HCT116 (cell line): ENCODE results near the gene STARD3. TPM values are rescaled to one million over a fixed set of nuclear protein-coding genes. Genes with fewer than 3 reads are reported as not detected.
A peak's percentile ranks its signal among the peaks of the same experiment; 100 is the strongest.

Source experiments
- ATAC-seq: fragments of 200-7000 bp; cut with Tn5 transposase; 2 replicates; pipeline ENCODE4 v1.9.1; 2020; ENCODE audit warnings: mild to moderate bottlenecking, moderate library complexity
- BruUV-seq: library from RNA; stranded (reverse); fragments of 400-500 nt; replicated peaks from 2 replicates; lab custom pipeline; 2021; lab: Mats Ljungman, UMichigan
- CTCF ChIA-PET: fragments of 300-600 bp; sonication (Branson Sonifier 250); formaldehyde crosslinking; loops from one replicate; lab custom pipeline; 2021; ENCODE audit warnings: antibody characterized with exemption; lab: Charles Lee
- POLR2A ChIA-PET: fragments of 300-600, 350-600 bp; sonication (Branson Sonifier 250); formaldehyde crosslinking; loops from one replicate; lab custom pipeline; 2021; ENCODE audit warnings: antibody characterized with exemption; lab: Charles Lee
- RAD21 ChIA-PET, 2 experiments: fragments of 300-600 bp; sonication (Branson Sonifier 250); formaldehyde crosslinking; loops; one replicate each; lab custom pipeline; 2023; ENCODE audit warnings: low total read pairs in 2 of 2; ENCODE audit not compliant: uncharacterized antibody in 2 of 2, unreplicated experiment in 2 of 2, low non-redundant PET in 1 of 2; lab: Charles Lee
- DNase-seq: peaks from one replicate; pipeline ENCODE4 v3.0.0-alpha.2; 2010; ENCODE audit warnings: low read depth, low spot score
- H2AFZ ChIP-seq: fragments of 200-600 bp; shearing (Covaris generic), sonication (generic); 2 replicates; pipeline ENCODE4 v1.6.1; 2017; ENCODE audit warnings: low read depth, mixed run types, mixed read lengths, antibody characterized with exemption, low read length; ENCODE audit not compliant: poor library complexity, severe bottlenecking
- H3K27ac ChIP-seq: 2 replicates; pipeline ENCODE4 v1.5.1; 2012; ENCODE audit warnings: low read depth, low read length
- H3K27me3 ChIP-seq: fragments of 200-600 bp; sonication (generic); 2 replicates; pipeline ENCODE4 v1.6.1; 2016; ENCODE audit warnings: mixed run types, low read length, mixed read lengths; ENCODE audit not compliant: insufficient read depth
- H3K36me3 ChIP-seq, 2 experiments: fragments of 200-500 bp in 1 of 2; fragments of 200-600 bp in 1 of 2; sonication (Bioruptor generic) in 1 of 2; sonication (generic) in 1 of 2; 2 replicates each; pipeline versions ENCODE4 v1.5.1 to v1.6.1; 2014 to 2016; ENCODE audit warnings: low read length in 2 of 2, inconsistent platforms in 1 of 2, mixed read lengths in 1 of 2, mixed run types in 1 of 2; ENCODE audit not compliant: insufficient read depth in 2 of 2, control insufficient read depth in 1 of 2
- H3K4me1 ChIP-seq, 2 experiments: fragments of 200-600 bp in 1 of 2; sonication (generic) in 1 of 2; 2 replicates each; pipeline versions ENCODE4 v1.5.1 to v1.6.1; 2012 to 2017; ENCODE audit warnings: low read length in 2 of 2, inconsistent platforms in 1 of 2, mild to moderate bottlenecking in 1 of 2, mixed read lengths in 1 of 2, mixed run types in 1 of 2, moderate library complexity in 1 of 2; ENCODE audit not compliant: insufficient read depth in 2 of 2, control insufficient read depth in 1 of 2
- H3K4me2 ChIP-seq: fragments of 200-600 bp; sonication (generic); 2 replicates; pipeline ENCODE4 v1.6.1; 2017; ENCODE audit warnings: mixed run types, low read length, mixed read lengths
- H3K4me3 ChIP-seq, 2 experiments: fragments of 200-600 bp in 1 of 2; sonication (generic) in 1 of 2; replicated peaks in 1 of 2; 2 replicates each; pipeline ENCODE4 v1.5.1; 2011 to 2016; ENCODE audit warnings: low read length in 2 of 2, control low read depth in 1 of 2, low read depth in 1 of 2, mild to moderate bottlenecking in 1 of 2, mixed read lengths in 1 of 2, mixed run types in 1 of 2
- H3K79me2 ChIP-seq: fragments of 200-600 bp; sonication (generic); 2 replicates; pipeline ENCODE4 v1.6.1; 2017; ENCODE audit warnings: mild to moderate bottlenecking, mixed run types, low read length, moderate library complexity, mixed read lengths; ENCODE audit not compliant: insufficient read depth
- H3K9ac ChIP-seq: fragments of 200-600 bp; sonication (generic); 2 replicates; pipeline ENCODE4 v1.6.1; 2016; ENCODE audit warnings: low read length, mixed read lengths
- H3K9me2 ChIP-seq: fragments of 200-600 bp; sonication (generic), shearing (Covaris generic); 2 replicates; pipeline ENCODE4 v1.6.1; 2017; ENCODE audit warnings: mixed run types, mild to moderate bottlenecking, moderate library complexity; ENCODE audit not compliant: insufficient read depth
- H3K9me3 ChIP-seq, 2 experiments: fragments of 200-500 bp in 1 of 2; fragments of 200-600 bp in 1 of 2; sonication (Bioruptor generic) in 1 of 2; sonication (generic) in 1 of 2; 2 replicates each; pipeline ENCODE4 v1.6.1; 2014 to 2017; ENCODE audit warnings: low read length in 2 of 2, mixed read lengths in 2 of 2, inconsistent platforms in 1 of 2, low read depth in 1 of 2, mild to moderate bottlenecking in 1 of 2, mixed run types in 1 of 2, moderate library complexity in 1 of 2; ENCODE audit not compliant: control insufficient read depth in 1 of 2, insufficient read depth in 1 of 2
- H4K20me1 ChIP-seq: fragments of 200-600 bp; sonication (generic), shearing (Covaris generic); 2 replicates; pipeline ENCODE4 v1.6.1; 2017; ENCODE audit warnings: mixed run types, mild to moderate bottlenecking, moderate library complexity; ENCODE audit not compliant: insufficient read depth
- CTCF ChIP-seq, 3 experiments: fragments of 200-600 bp in 1 of 3; sonication (generic) in 1 of 3; IDR thresholded peaks in 2 of 3; conservative IDR thresholded peaks in 1 of 3; 2 replicates each; pipeline ENCODE4 v1.5.1; 2012 to 2017; ENCODE audit warnings: low read depth in 2 of 3, low read length in 2 of 3, antibody characterized with exemption in 1 of 3, borderline replicate concordance in 1 of 3, control low read depth in 1 of 3, mild to moderate bottlenecking in 1 of 3, mixed read lengths in 1 of 3, mixed run types in 1 of 3, moderate library complexity in 1 of 3; ENCODE audit not compliant: insufficient read depth in 1 of 3
- ELF1 ChIP-seq: IDR thresholded peaks from 2 replicates; pipeline ENCODE4 v1.6.1; 2012; ENCODE audit warnings: low read depth, borderline replicate concordance
- FOSL1 ChIP-seq: IDR thresholded peaks from 2 replicates; pipeline ENCODE4 v1.6.1; 2012; ENCODE audit warnings: low read depth
- JUND ChIP-seq: IDR thresholded peaks from 2 replicates; pipeline ENCODE4 v1.6.1; 2012
- POLR2AphosphoS5 ChIP-seq: IDR thresholded peaks from 2 replicates; pipeline ENCODE4 v1.6.1; 2011; ENCODE audit warnings: mild to moderate bottlenecking, low read depth, low read length, moderate library complexity
- REST ChIP-seq: IDR thresholded peaks from 2 replicates; pipeline ENCODE4 v1.6.1; 2012; ENCODE audit warnings: low read depth
- SP1 ChIP-seq: IDR thresholded peaks from 2 replicates; pipeline ENCODE4 v1.6.1; 2012; ENCODE audit warnings: low read depth
- SRF ChIP-seq: IDR thresholded peaks from 2 replicates; pipeline ENCODE4 v1.6.1; 2012; ENCODE audit warnings: low read depth
- YY1 ChIP-seq: IDR thresholded peaks from 2 replicates; pipeline ENCODE4 v1.6.1; 2011; ENCODE audit warnings: low read length, low read depth, moderate library complexity, mild to moderate bottlenecking; ENCODE audit not compliant: insufficient replicate concordance; ENCODE audit errors: extremely low read depth
- intact Hi-C: fragments of 100-400 bp; cut with micrococcal nuclease; formaldehyde crosslinking; loops from 2 replicates; pipeline ENCODE4 v1.10.0; 2022
- total RNA-seq: library from RNA; stranded (reverse); gene quantifications from one replicate; pipeline ENCODE4 v1.2.1, GENCODE V29; 2021; ENCODE audit not compliant: unreplicated experiment

Gene STARD3
- total RNA-seq, 1 experiment from 2014 or later = 73.9 TPM

DNA sequence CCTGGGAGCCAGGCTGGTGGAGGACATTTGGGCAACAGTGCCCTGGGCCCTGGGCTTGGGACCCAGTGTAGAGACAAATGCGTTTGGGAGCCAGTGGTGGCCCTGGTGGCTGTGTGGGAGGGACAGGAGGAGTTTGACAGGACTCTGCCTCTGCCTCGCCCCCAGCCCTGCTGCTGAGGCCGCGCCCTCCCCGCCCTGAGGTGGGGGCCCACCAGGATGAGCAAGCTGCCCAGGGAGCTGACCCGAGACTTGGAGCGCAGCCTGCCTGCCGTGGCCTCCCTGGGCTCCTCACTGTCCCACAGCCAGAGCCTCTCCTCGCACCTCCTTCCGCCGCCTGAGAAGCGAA is 16.3 kb downstream of the STARD3 start (continued):
- TF ChIP-seq YY1 (no peak), POLR2AphosphoS5 (no peak), SP1 (no peak), SRF (no peak), REST (no peak), JUND (no peak), FOSL1 (no peak), ELF1 (no peak)
- TF ChIP-seq, all 23 proteins: peak for 0

GRCh38 chr17:39653662-39654331 is 16.9 kb downstream of the STARD3 start:
- Histone ChIP-seq H4K20me1 (no peaks in the 10 kb centered on the region), H3K27ac (no peak overlapping the region; the same call in 1 of the 2 replicates), H3K9me3 (no peaks in the 10 kb centered on the region), H3K4me3 (no peak overlapping the region), H3K27me3 (no peaks in the 10 kb centered on the region), H3K36me3 (no peaks in the 10 kb centered on the region; a peak in 1 of 4 replicates), H3K4me1 (peaks cover 13 to 52% of the 10 kb centered on the region in 2 experiments), H3K4me2 (no peak overlapping the region), H3K9ac (no peak overlapping the region), H3K79me2 (no peaks in the 10 kb centered on the region), H2AFZ (no peak overlapping the region), H3K9me2 (no peaks in the 10 kb centered on the region)
- intact Hi-C loops = no loop called here
- POLR2A ChIA-PET = no interaction called here
- ATAC-seq (peak; percentile 76), DNase-seq (no peak)
- TF ChIP-seq SP1 (no peak), CTCF (IDR thresholded peaks at IDR 0.05 in 2 of 3, conservative IDR thresholded peaks at IDR 0.05 in 1 of 3; ENCODE audit: borderline replicate concordance in 1 of 3, insufficient read depth in 1 of 3, low read depth in 2 of 3, low read length in 2 of 3) (peak; percentile 70 to 99 (median 98); a peak in 5 of 6 replicates)
- RAD21 ChIA-PET = interaction anchor here in 1 of 2 experiments (0.5 to 1.0 kb wide), 2 partner anchors 32 to 108 kb away, joined by 3 to 5 read pairs; no protein-coding TSS in a partner anchor
- no TSS peak for BruUV-seq
- CTCF ChIA-PET = interaction anchor here (0.7 to 3.6 kb wide), 25 partner anchors 9 to 447 kb away, joined by 3 to 30 read pairs (median 5); partner anchors contain the start of genes ERBB2 and STARD3
